Measurements from ENCODE around the gene IER2. TPM values are rescaled to one million over a fixed set of nuclear protein-coding genes. Genes with fewer than 3 reads are reported as not detected.
A peak's percentile ranks its signal among the peaks of the same experiment; 100 is the strongest.

Gene IER2
- total and polyA plus RNA-seq, 2 donors (not counting 3 experiments of a cell fraction or from before 2014, with no cell fraction given), result 60.6 to 81.6 TPM

DNA sequence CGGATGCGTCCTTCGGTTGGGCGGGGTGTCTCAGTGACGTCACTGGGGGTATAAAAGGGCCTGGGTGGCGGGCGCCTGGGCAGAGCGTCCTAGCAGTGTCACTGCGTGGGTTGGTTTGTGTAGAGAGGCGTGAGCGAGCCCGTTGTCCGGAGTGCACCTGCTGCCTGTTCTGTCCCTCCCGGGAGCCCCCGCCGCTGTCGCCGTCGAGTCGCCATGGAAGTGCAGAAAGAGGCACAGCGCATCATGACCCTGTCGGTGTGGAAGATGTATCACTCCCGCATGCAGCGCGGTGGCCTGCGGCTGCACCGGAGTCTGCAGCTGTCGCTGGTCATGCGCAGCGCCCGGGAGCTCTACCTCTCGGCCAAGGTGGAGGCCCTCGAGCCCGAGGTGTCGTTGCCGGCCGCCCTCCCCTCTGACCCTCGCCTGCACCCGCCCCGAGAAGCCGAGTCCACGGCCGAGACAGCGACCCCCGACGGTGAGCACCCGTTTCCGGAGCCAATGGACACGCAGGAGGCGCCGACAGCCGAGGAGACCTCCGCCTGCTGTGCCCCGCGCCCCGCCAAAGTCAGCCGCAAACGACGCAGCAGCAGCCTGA lies 2.9 kb downstream of the IER2 start:
- Histone ChIP-seq H4K20me1 (replicated peaks; ENCODE audit: control insufficient read depth, extremely low read depth, insufficient read depth, low read length) (no peaks in the 10 kb centered on the region), H3K9me1 (replicated peaks; ENCODE audit: control insufficient read depth, extremely low read depth, insufficient read depth, low read length) (no peaks in the 10 kb centered on the region), H3K27ac (ENCODE audit: insufficient read depth, low read depth, low read length) (peak overlapping the region; percentile 96), H3K79me2 (ENCODE audit: control insufficient read depth, insufficient read depth, low read length) (peaks cover 43% of the 10 kb centered on the region), H3K9me3 (replicated peaks; ENCODE audit: control insufficient read depth, insufficient read depth, low read length) (no peaks in the 10 kb centered on the region), H3K9ac (replicated peaks; ENCODE audit: extremely low read depth, insufficient read depth, low read length) (peak overlapping the region; percentile 97), H2AFZ (ENCODE audit: low read depth, low read length) (no peak overlapping the region), H3K4me2 (ENCODE audit: insufficient read depth, low read length) (no peak overlapping the region), H3K4me3 (replicated peaks in 1 of 3; ENCODE audit: insufficient read depth in 1 of 3, low read depth in 1 of 3, low read length in 3 of 3) (peak overlapping the region; percentile 62 to 97 (median 67)), H3K4me1 (ENCODE audit: control insufficient read depth, extremely low read depth, insufficient read depth, low read length) (peaks cover 27% of the 10 kb centered on the region), H3K36me3 (ENCODE audit: control insufficient read depth in 2 of 2, extremely low read depth in 1 of 2, insufficient read depth in 2 of 2, low read length in 2 of 2) (no peaks in the 10 kb centered on the region), H3K27me3 (ENCODE audit: control insufficient read depth in 2 of 2, insufficient read depth in 2 of 2, low read length in 2 of 2) (no peaks in the 10 kb centered on the region)
- ChIA-PET POLR2A (interaction anchor here (0.6 to 2.2 kb wide), 9 partner anchors 11 to 986 kb away, joined by 3 to 25 read pairs (median 5); partner anchors contain the start of gene NACC1), CTCF (interaction anchor here (0.9 to 2.2 kb wide), 7 partner anchors 11 to 125 kb away, joined by 3 to 17 read pairs (median 7); no protein-coding TSS in a partner anchor)
- DNase-seq (ENCODE audit: low read depth, low spot score) (peak; percentile 94), FAIRE-seq (peak; percentile 93)
- TSS peak; percentile 69 for BruUV-seq (replicated peaks)
- TF ChIP-seq, protein P1, sequence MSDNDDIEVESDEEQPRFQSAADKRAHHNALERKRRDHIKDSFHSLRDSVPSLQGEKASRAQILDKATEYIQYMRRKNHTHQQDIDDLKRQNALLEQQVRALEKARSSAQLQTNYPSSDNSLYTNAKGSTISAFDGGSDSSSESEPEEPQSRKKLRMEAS (IDR thresholded peaks at IDR 0.05; ENCODE audit: insufficient read depth, insufficient read length), result peak; percentile 8
- no peak for TF ChIP-seq MYC (IDR thresholded peaks at IDR 0.05; ENCODE audit: low read depth, low read length)
- TF ChIP-seq POLR2A (IDR thresholded peaks at IDR 0.05; ENCODE audit: low read depth, low read length), result peak; percentile 100
- TF ChIP-seq, protein P2, sequence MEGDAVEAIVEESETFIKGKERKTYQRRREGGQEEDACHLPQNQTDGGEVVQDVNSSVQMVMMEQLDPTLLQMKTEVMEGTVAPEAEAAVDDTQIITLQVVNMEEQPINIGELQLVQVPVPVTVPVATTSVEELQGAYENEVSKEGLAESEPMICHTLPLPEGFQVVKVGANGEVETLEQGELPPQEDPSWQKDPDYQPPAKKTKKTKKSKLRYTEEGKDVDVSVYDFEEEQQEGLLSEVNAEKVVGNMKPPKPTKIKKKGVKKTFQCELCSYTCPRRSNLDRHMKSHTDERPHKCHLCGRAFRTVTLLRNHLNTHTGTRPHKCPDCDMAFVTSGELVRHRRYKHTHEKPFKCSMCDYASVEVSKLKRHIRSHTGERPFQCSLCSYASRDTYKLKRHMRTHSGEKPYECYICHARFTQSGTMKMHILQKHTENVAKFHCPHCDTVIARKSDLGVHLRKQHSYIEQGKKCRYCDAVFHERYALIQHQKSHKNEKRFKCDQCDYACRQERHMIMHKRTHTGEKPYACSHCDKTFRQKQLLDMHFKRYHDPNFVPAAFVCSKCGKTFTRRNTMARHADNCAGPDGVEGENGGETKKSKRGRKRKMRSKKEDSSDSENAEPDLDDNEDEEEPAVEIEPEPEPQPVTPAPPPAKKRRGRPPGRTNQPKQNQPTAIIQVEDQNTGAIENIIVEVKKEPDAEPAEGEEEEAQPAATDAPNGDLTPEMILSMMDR (IDR thresholded peaks at IDR 0.05; ENCODE audit: extremely low read depth in 1 of 2, insufficient read depth in 1 of 2, low read depth in 1 of 2, low read length in 2 of 2), result peak in 1 of 2 donors; percentile 17
- TF ChIP-seq FOS (IDR thresholded peaks at IDR 0.05; ENCODE audit: borderline replicate concordance, insufficient read depth, low read length), result no peak
- no peak for TF ChIP-seq EZH2 (IDR thresholded peaks at IDR 0.05; ENCODE audit: borderline replicate concordance, low read depth, low read length, severe bottlenecking)
- TF ChIP-seq JUN (IDR thresholded peaks at IDR 0.05; ENCODE audit: borderline replicate concordance, insufficient read depth, insufficient read length, low read depth), result peak; percentile 43
- no peak for TF ChIP-seq GATA2 (IDR thresholded peaks at IDR 0.05; ENCODE audit: insufficient read depth, insufficient read length, low read depth, low read length)
- peak; percentile 100 for TF ChIP-seq POLR2AphosphoS5 (IDR thresholded peaks at IDR 0.05; ENCODE audit: insufficient read depth, low read depth, low read length)
- dilution Hi-C loops (cut with MboI; ENCODE audit: extremely low pct_ligation_motif_present, low sequenced_read_pairs) (no loop called here), intact Hi-C loops (cut with micrococcal nuclease) (loop anchor here (1.0 to 5.0 kb wide), 3 partner anchors 11 to 579 kb away; no protein-coding TSS in a partner anchor)

All from endothelial cell of umbilical vein (primary cell).